GM18867 (cell line): ENCODE results near the gene TMEM97.

Experiments used
- ATAC-seq: cut with Tn5 transposase; IDR thresholded peaks from one replicate; pipeline ENCODE4 v1.9.1; 2021; ENCODE audit warnings: mild to moderate bottlenecking, moderate library complexity; ENCODE audit not compliant: unreplicated experiment

Gene TMEM97

DNA sequence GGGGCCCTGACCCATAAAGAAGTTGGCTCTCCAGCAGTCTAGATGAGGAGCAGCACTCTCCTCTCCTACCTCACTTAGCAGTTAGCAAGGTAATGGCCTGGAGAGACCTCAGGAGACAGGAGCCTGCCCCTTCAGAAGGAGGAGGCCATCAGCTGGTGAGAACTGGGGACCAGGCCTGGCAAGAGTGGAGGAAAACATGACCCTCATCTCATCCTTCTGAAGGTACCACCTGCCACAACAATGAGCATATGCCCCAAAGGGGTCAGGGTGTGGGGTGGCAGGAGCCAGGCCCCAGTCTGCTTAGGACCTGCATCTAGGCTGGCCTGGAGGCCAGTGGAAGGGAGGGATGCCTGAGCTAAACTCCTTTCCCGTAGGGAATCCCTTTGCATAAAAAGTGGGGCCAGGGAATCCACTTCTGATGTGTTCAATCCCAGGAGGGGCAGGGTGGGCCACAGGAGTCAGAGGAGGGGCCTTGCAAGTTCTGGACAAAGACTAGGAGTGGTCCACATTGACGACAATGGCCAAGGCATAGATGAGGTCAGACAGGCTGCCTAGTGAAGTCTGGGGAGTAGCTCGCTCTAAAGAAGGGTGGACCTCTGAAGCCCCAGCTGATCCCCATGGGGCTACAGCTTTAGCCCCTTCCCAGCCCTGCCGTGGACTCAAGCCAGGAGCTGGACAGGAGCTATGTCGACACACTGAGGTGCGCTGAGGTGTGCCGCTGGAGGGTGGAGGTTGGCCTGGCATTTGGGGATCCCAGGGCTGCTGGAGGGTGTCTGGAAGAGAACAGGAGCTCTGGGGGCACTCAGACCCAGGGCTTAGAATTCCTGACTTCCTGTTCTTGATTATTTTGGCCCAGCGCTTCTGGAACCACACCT, 45.0 kb downstream of the TMEM97 start:
- no peak for ATAC-seq

DNA sequence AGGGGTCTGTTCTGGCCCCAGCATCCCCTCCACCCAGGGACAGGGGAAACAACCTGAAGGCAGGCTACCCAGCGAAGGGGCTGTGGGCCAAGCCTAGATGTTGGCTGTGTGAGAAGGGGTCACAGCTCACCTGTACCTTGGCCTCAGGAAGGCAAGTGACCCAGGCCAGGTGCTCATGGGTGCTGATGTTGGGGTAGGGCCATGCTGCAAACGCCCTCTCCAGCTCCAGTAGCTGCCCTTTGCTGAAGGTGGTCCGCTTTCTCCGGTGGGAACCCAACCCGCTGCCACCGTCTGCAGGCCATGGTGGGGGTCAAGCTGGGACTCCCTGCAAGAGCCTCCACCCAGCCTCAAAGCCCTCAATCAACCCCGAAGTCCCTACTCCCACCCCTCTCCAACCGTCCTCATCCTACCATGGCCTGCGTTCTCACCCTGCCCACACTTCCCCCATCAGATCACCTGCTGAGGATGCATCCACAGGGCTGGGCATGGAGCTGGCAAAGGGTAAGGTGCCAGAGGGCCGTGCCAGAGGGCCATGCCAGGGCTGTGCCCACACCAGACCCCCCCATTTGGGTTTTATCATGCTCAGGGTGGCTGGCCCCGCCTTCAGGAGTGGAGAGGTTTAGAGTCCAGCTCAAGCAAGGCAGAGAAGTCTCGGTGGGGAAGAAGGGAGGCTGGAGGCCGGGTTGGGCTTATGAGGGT, 45.8 kb downstream of the TMEM97 start, which contains the start of gene SEBOX:
Gene SEBOX (minus strand): TSS at position 535 of the 699 bp plus-strand sequence. CDS start 48 bp downstream, at position 487.
- no peak for ATAC-seq

DNA sequence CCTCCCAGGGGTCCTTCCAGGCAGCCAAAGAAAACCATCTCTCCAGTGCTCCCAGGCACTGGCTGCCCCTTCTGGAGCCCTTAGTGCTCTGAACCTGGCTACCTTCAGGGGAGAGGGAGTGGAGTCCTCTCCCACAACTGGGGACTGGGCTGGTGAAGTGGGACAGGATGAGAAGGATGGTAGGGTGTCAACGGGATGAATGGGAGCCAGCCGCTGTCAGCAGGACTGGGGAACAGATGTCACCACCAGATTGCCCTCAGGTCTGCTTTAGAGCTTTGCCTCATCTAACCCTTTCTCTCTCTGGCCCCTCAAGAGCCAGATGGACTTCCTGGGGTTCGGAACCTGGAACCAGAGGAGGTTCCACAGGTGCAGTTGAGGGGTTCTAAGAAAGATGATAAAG, 46.5 kb downstream of the TMEM97 start:
- no peak for ATAC-seq

DNA sequence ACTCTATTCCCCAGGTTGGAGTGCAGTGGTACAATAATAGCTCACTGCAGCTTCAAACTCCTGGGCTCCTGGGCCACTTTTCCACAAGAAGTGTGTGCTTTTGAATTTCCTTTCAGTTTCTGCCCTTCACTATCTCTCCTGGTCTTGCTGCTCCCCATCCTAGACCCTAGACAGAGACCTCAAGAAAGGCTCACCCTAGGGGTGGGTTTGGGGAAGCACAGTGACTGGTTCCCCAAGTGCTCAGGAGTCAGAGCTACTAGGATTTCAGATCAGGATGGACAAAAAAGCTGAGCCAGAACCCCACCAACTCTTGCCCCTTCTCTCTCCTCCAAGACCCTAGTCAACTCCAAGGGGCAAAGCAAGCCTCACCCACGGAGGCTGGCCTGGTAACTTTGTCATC, 47.6 kb downstream of the TMEM97 start:
- ATAC-seq: no peak

DNA sequence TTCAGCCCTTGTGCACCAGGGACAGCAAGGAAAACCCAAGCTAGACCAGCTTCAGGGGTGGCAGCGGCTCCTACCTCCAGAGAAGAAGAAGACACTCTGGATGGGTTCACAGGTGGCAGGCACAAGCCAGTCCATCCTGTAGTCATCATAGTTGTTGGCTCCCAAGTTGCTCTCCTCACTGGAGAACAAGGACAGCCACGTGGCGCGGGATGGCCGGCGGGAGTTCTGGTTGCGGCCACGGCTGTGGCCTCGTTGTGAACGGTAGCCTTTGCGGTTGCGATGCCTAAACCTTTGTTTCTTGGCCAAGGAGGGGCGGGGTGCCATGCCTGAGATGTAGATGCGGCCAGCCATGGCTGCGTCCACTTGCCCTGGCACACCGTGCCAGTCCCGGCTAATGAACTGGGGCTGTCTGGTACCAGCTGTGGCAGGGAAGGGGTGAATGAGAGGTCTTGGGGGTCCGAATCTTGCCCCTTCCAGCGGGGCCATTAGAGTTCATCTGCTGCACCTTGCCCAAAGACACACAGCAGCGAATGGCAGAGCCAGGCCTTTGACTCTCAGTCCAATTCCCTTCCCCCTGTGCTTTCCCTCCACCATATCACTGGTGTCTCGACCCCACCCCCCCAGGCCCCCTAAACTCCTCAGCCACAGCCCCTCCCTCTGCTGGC, 48.8 kb downstream of the TMEM97 start:
- ATAC-seq: no peak

DNA sequence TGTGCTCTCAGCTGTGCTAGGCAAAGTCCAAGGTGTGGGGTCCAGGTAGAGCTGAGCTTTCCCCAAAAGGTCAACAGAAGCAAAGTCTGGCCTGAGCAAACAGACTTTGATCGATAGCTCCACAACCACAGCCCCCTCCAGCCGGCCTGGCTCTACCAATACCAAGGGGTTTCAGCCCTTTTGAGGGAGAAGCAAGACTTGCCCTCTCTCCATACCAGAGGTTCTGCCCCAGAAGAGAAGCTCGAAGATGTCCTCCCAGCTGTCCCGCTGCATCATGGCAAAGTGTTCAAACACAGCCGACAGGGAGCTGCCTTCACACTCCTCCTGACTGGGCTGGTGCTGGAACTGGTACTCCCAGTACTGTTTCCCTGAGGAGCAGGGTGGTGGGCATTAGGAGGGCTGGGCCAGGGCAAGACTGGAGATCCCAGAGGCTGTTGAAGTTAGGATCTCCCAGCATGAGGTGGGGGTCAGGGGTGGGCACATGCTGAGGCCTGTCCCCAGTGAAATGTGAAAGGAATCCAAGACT, 49.4 kb downstream of the TMEM97 start:
- ATAC-seq: no peak

DNA sequence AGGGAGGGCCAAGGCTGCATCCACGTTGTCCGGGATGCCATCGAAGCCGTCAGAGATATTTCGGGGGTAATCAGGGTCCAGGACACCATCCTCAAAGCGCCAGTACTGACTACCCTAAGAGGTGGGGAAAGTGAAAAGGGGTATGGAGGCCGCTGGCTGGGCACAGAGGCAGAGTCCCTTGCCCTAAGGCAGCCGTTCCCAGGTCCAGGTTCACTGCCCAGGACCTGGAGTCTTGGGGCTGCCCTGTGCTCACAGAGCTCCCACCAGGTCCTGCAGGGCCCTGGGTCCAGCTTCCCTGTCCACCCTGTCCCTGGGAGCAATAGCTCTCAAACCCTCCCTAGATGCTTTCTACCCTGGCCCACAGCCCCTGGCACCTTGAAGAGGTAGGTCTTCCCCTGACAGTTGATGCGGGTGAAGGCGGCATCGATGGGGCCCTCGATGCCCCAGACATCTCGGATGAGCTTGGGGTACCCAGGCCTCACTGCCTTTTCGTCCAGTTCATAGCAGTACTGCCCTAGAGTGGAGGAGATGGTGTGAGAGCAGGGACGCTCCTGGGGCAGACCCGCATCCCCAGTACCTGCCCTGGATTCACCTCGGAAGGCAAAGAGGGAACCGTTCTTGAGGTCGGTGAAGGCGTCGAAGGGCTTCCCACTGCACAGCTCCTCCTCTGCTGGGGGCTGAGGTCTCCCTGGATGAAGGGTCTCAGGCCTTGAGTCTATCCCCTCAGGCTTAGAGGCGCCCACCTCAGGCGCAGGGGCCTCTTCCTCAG, 50.1 kb downstream of the TMEM97 start:
- ATAC-seq: no peak

DNA sequence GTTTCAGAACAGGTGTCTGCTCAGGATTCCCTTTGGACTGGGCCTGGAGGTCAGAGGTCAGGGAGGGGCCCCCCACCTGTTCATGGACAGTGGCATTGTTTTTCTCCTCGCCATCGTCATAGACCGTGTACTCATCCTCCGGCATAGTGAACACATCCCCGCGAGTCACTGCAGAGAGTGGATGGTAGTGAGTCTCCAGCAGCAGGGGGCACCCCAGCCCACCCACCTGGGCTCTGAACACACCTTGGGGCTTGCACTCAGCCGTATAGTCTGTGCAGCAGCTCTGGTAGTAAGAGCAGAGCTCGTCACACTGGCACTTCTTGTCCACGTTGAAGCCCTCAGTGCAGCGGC, 50.7 kb downstream of the TMEM97 start:
- ATAC-seq: no peak

DNA sequence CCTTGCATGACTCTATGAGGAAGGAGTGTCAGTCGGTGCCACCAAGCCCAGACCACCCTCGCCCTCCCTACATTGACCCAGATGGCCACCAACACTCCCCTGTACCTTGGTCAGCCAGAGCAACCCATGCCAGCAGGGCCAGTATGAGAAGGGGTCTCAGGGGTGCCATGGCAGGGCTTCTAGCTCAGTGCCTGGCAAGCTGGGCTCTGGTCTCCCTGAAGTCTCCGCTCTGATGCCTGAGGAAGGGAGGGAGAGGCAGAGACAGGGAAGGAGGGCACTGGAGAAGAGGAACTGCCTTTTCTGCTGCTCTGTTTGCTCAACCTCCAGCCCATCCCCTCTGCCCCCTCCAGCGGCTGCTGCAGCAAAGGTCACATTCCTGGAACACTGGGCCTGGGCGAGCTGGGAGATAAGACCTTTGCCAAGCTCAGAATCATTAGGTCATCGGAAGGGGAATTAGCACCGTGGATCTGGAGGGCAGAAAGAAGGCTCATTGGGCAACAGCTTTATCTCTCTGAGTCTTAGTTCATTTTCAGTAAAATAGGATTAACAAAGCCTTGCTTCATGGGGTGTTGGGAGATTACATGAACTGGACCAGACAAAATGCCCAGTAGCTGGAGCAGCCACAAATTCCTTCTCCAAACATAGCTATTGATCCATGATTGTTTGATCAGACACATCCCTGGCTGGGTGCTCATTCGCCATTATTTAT, 51.2 kb downstream of the TMEM97 start, which contains the start of gene VTN:
Gene VTN (minus strand): TSS at position 273 of the 709 bp plus-strand sequence. CDS start 104 bp downstream, at position 169.
- ATAC-seq: no peak

DNA sequence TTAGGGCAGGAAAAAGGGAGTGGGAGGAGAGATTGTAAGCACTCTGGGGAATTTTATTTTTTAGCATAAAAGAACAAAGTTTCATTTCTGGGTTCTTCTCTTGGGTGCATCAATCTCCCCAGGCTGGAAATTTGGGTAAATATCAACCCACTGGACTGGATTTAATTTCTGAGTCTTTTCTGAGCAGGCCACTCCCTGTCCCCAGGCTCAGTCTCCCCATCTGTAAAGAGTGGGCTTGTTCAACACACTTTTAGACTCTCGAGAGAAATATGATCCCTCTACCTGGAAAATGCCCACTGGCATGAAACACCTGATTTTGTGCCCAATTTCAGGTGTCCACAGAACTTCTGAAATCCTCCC, 51.7 kb downstream of the TMEM97 start:
- ATAC-seq: no peak

DNA sequence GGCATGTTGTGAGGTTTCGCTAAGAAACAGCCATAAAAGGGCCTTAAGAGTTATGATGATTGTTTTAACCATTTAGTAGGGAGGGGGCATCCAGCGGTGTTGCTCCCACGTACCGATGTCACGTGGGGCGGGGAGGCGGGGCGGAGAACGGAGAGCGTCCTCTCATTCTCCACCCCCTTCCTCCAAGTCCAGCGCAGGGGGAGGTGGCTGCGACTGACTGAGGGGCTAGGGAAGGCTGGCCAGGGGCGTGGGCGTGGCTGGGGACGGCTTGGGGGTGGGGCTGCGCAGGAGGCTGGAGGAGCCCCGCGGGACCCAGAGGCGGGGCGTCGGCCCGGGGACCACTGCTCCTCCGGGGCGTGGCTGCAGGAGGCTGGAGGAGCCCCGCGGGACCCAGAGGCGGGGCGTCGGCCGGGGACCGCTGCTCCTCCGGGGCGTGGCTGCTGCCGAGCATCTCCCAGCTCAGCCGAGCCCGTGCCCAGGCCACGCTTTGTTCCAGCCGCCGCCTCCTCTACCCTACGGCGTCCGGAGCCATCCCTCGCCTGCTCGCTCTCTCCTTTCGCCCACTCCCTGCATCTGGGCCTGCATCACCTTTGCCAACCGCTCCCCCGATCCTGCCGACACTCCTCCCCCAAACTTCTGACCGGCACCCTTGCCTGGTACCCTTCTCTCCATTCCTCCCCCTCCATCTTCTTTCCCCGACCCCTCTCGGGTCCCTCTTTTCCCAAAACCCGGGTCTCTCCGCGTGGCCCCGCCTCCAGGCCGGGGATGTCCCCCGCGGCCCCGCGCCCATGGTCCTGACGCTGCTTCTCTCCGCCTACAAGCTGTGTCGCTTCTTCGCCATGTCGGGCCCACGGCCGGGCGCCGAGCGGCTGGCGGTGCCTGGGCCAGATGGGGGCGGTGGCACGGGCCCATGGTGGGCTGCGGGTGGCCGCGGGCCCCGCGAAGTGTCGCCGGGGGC, 52.5 kb downstream of the TMEM97 start, which contains the start of gene SARM1:
Gene SARM1 (plus strand): TSS at position 450 of the 958 bp plus-strand sequence. CDS start 339 bp downstream, at position 789.
- peak; percentile 85 for ATAC-seq

DNA sequence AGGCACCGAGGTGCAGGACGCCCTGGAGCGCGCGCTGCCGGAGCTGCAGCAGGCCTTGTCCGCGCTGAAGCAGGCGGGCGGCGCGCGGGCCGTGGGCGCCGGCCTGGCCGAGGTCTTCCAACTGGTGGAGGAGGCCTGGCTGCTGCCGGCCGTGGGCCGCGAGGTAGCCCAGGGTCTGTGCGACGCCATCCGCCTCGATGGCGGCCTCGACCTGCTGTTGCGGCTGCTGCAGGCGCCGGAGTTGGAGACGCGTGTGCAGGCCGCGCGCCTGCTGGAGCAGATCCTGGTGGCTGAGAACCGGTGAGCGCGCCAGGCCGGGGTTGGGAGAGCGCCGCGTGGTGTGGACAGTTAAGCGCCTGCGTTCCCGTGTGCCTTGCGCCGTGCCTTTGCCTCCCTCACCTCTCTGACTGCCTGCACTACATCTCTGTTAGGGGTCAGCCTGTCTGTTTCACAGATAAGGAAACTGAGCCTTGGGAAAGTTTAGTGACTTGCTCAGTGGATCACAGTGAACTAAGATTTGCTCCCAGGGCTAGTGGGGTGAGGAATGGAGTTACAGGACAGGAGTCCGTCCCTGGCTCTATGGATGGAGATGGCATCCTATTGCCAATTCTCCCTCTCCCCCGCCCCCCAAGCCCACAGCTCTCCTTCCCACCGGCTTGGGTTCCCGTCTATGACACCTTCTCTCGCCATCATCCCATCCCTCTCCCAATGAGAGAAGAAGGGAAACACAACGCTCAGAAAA, 53.4 kb downstream of the TMEM97 start:
- ATAC-seq: peak; percentile 13

DNA sequence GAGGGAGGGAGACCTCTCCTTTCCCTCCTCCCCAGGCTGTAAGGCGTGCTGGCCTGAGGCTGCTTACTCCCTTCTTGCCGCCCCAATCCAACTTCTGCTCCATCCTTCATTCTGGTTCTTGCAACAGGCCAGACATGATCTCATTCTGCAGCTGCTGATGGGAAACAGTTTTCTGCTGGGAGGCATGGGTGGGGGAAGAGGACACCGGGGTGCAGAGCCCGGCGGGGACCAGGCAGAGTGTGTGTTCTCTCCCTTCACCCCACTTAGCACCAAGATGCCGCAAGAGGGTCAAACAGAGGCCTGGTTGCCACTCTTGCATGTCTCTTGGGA, 53.9 kb downstream of the TMEM97 start:
- ATAC-seq: no peak
